Activated gamma-delta T cell (primary cell): Measurements from ENCODE around the gene THAP6.
"Not testable (repeated sequence)": the region's sequence is repeated elsewhere in the genome, so short reads cannot be mapped to it uniquely, and the experiment has no call there.

ENCODE experiments used
- DNase-seq: peaks from one replicate; lab custom pipeline; 2025; lab: John Stamatoyannopoulos, UW

Gene THAP6

GRCh38 chr4:75525910-75526309 lies 11.6 kb downstream of the THAP6 start:
- no peak for DNase-seq

- no peak for DNase-seq
Observed at GRCh38 chr4:75527482-75527881, 13.2 kb downstream of the THAP6 start.

GRCh38 chr4:75530556-75531322 lies 16.5 kb downstream of the THAP6 start:
- no peak for DNase-seq

GRCh38 chr4:75531536-75532143 lies 17.4 kb downstream of the THAP6 start:
- not testable (repeated sequence) for DNase-seq

GRCh38 chr4:75533339-75533887 lies 19.1 kb downstream of the THAP6 start:
- DNase-seq, result not testable (repeated sequence)

GRCh38 chr4:75533926-75534325 lies 19.7 kb downstream of the THAP6 start:
- not testable (repeated sequence) for DNase-seq

- not testable (repeated sequence) for DNase-seq
Observed at GRCh38 chr4:75537308-75537707, 23.0 kb downstream of the THAP6 start.

- no peak for DNase-seq
Observed at GRCh38 chr4:75542824-75543223, 28.6 kb downstream of the THAP6 start.

GRCh38 chr4:75544220-75544619 lies 29.9 kb downstream of the THAP6 start:
- not testable (repeated sequence) for DNase-seq

GRCh38 chr4:75544870-75545269 lies 30.6 kb downstream of the THAP6 start:
- no peak for DNase-seq

- no peak for DNase-seq
Observed at GRCh38 chr4:75545526-75545925, 31.3 kb downstream of the THAP6 start.

GRCh38 chr4:75547647-75548387 lies 33.5 kb downstream of the THAP6 start:
- DNase-seq, result no peak

- no peak for DNase-seq
Observed at GRCh38 chr4:75549019-75549418, 34.7 kb downstream of the THAP6 start.

GRCh38 chr4:75552452-75552851 lies 38.2 kb downstream of the THAP6 start:
- DNase-seq, result no peak

GRCh38 chr4:75555294-75556164 lies 41.3 kb downstream of the THAP6 start, which contains the start of gene ODAPH:
Gene ODAPH, plus strand, starts transcription at chr4:75556066. Its CDS starts 17 bp downstream, at chr4:75556083.
- no peak for DNase-seq

GRCh38 chr4:75557696-75558095 lies 43.4 kb downstream of the THAP6 start:
- DNase-seq, result no peak

- no peak for DNase-seq
Observed at GRCh38 chr4:75561789-75562188, 47.5 kb downstream of the THAP6 start.

GRCh38 chr4:75564023-75564422 lies 49.8 kb downstream of the THAP6 start:
- no peak for DNase-seq

GRCh38 chr4:75565481-75565880 lies 51.2 kb downstream of the THAP6 start:
- DNase-seq, result no peak

- no peak for DNase-seq
Observed at GRCh38 chr4:75566911-75567310, 52.6 kb downstream of the THAP6 start.

GRCh38 chr4:75567725-75568124 lies 53.5 kb downstream of the THAP6 start:
- DNase-seq, result no peak
